ENCODE results near the gene KCNMB4.

DNA sequence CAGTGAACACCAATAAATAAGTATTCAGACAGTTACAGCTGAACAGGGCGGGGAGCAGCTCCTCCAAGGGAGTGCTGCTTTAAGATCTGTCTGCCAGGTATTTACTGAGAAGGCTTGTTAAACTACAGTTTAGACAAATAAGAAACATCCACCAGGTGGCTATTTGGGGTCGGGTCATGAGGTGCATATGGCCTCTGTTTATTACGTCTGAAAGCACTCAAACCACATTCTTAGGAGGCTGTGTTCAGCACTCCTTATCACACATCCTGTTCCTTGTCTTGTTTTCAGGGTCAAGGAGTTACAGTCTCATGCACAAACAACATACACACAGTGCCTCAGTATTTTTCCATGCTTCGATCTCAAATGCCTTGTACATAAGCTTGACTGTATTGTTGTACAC lies 78.8 kb downstream of the KCNMB4 start:
- TF ChIP-seq, protein P1, sequence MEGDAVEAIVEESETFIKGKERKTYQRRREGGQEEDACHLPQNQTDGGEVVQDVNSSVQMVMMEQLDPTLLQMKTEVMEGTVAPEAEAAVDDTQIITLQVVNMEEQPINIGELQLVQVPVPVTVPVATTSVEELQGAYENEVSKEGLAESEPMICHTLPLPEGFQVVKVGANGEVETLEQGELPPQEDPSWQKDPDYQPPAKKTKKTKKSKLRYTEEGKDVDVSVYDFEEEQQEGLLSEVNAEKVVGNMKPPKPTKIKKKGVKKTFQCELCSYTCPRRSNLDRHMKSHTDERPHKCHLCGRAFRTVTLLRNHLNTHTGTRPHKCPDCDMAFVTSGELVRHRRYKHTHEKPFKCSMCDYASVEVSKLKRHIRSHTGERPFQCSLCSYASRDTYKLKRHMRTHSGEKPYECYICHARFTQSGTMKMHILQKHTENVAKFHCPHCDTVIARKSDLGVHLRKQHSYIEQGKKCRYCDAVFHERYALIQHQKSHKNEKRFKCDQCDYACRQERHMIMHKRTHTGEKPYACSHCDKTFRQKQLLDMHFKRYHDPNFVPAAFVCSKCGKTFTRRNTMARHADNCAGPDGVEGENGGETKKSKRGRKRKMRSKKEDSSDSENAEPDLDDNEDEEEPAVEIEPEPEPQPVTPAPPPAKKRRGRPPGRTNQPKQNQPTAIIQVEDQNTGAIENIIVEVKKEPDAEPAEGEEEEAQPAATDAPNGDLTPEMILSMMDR (IDR thresholded peaks at IDR 0.05), result no peak
- TF ChIP-seq POLR2A (IDR thresholded peaks at IDR 0.05), result no peak

Data from right lobe of liver (tissue), 4 donors.